H9 (cell line): ENCODE measurements around the gene COMTD1. TPM values are rescaled to one million over a fixed set of nuclear protein-coding genes. Genes with fewer than 3 reads are reported as not detected.

Experiments used
- DNase-seq: peaks from one replicate; pipeline ENCODE4 v3.0.0-alpha.2; 2017
- H2AFZ ChIP-seq: one replicate; pipeline ENCODE4 v1.6.1; 2013; ENCODE audit warnings: mild to moderate bottlenecking, low read length, control low read depth, moderate library complexity
- H2AK5ac ChIP-seq: 2 replicates; pipeline ENCODE4 v1.6.1; 2013; ENCODE audit warnings: low read length, control low read depth, mixed read lengths; ENCODE audit not compliant: insufficient read length
- H2BK120ac ChIP-seq: one replicate; pipeline ENCODE4 v1.6.1; 2013; ENCODE audit warnings: low read depth, mild to moderate bottlenecking, low read length, control low read depth, inconsistent platforms; ENCODE audit not compliant: poor library complexity, severe bottlenecking
- H2BK12ac ChIP-seq: 2 replicates; pipeline ENCODE4 v1.6.1; 2013; ENCODE audit warnings: low read length, control low read depth, mixed read lengths, low read depth; ENCODE audit not compliant: insufficient read length
- H2BK15ac ChIP-seq: 2 replicates; pipeline ENCODE4 v1.6.1; 2013; ENCODE audit warnings: low read depth, low read length, control low read depth
- H2BK20ac ChIP-seq: one replicate; pipeline ENCODE4 v1.6.1; 2013; ENCODE audit warnings: low read depth, mild to moderate bottlenecking, low read length, control low read depth, inconsistent platforms; ENCODE audit not compliant: poor library complexity, severe bottlenecking
- H2BK5ac ChIP-seq: 2 replicates; pipeline ENCODE4 v1.6.1; 2013; ENCODE audit warnings: low read length, control low read depth, mixed read lengths; ENCODE audit not compliant: insufficient read length
- H3K14ac ChIP-seq: 2 replicates; pipeline ENCODE4 v1.6.1; 2013; ENCODE audit warnings: low read length, control low read depth; ENCODE audit not compliant: insufficient read depth
- H3K18ac ChIP-seq: 2 replicates; pipeline ENCODE4 v1.6.1; 2013; ENCODE audit warnings: low read depth, mild to moderate bottlenecking, mixed read lengths, low read length, control low read depth; ENCODE audit not compliant: insufficient read length
- H3K23ac ChIP-seq: 2 replicates; pipeline ENCODE4 v1.6.1; 2013; ENCODE audit warnings: low read length, control low read depth, mixed read lengths, low read depth; ENCODE audit not compliant: insufficient read length
- H3K23me2 ChIP-seq: 2 replicates; pipeline ENCODE4 v1.6.1; 2013; ENCODE audit warnings: low read depth, mild to moderate bottlenecking, mixed read lengths, low read length, control low read depth; ENCODE audit not compliant: insufficient read length, poor library complexity, severe bottlenecking
- H3K27ac ChIP-seq: 2 replicates; pipeline ENCODE4 v1.5.1; 2013; ENCODE audit warnings: low read length, control low read depth, mixed read lengths, low read depth; ENCODE audit not compliant: insufficient read length
- H3K27me3 ChIP-seq: 2 replicates; pipeline ENCODE4 v1.6.1; 2013; ENCODE audit warnings: low read length, control low read depth, inconsistent platforms; ENCODE audit not compliant: insufficient read depth
- H3K4ac ChIP-seq: 2 replicates; pipeline ENCODE4 v1.6.1; 2013; ENCODE audit warnings: low read depth, mild to moderate bottlenecking, control low read depth, inconsistent platforms, low read length, moderate library complexity
- H3K4me1 ChIP-seq: 2 replicates; pipeline ENCODE4 v1.6.1; 2013; ENCODE audit warnings: low read length, control low read depth, inconsistent platforms; ENCODE audit not compliant: insufficient read depth
- H3K4me2 ChIP-seq: 2 replicates; pipeline ENCODE4 v1.6.1; 2013; ENCODE audit warnings: low read length, control low read depth, mixed read lengths; ENCODE audit not compliant: insufficient read length, insufficient read depth
- H3K56ac ChIP-seq: 2 replicates; pipeline ENCODE4 v1.6.1; 2013; ENCODE audit warnings: low read depth, mild to moderate bottlenecking, mixed read lengths, low read length, control low read depth; ENCODE audit not compliant: insufficient read length
- H3K79me1 ChIP-seq: 2 replicates; pipeline ENCODE4 v1.6.1; 2013; ENCODE audit warnings: low read depth, mild to moderate bottlenecking, moderate library complexity, low read length, control low read depth, inconsistent platforms; ENCODE audit not compliant: insufficient read depth, poor library complexity, severe bottlenecking
- H3K79me2 ChIP-seq: 2 replicates; pipeline ENCODE4 v1.6.1; 2013; ENCODE audit warnings: low read length, control low read depth, inconsistent platforms; ENCODE audit not compliant: insufficient read depth
- H3K9ac ChIP-seq: 2 replicates; pipeline ENCODE4 v1.6.1; 2013; ENCODE audit warnings: low read length, control low read depth, mixed read lengths; ENCODE audit not compliant: insufficient read length; ENCODE audit errors: extremely low read depth
- H3K9me3 ChIP-seq: one replicate; pipeline ENCODE4 v1.6.1; 2013; ENCODE audit warnings: low read depth, low read length, inconsistent platforms; ENCODE audit not compliant: control insufficient read depth
- H3T11ph ChIP-seq: one replicate; pipeline ENCODE4 v1.6.1; 2013; ENCODE audit warnings: mild to moderate bottlenecking, low read length, control low read depth, inconsistent platforms
- H4K20me1 ChIP-seq: one replicate; pipeline ENCODE4 v1.6.1; 2013; ENCODE audit not compliant: control insufficient read depth, insufficient read length, insufficient read depth
- H4K5ac ChIP-seq: 2 replicates; pipeline ENCODE4 v1.6.1; 2013; ENCODE audit warnings: low read depth, mild to moderate bottlenecking, mixed read lengths, low read length, control low read depth; ENCODE audit not compliant: insufficient read length
- H4K8ac ChIP-seq: replicated peaks from 2 replicates; pipeline ENCODE4 v1.6.1; 2013; ENCODE audit warnings: low read length, control low read depth, mixed read lengths, low read depth; ENCODE audit not compliant: insufficient read length
- H4K91ac ChIP-seq: 2 replicates; pipeline ENCODE4 v1.6.1; 2013; ENCODE audit warnings: low read depth, mild to moderate bottlenecking, moderate library complexity, mixed read lengths, low read length, control low read depth; ENCODE audit not compliant: insufficient read length
- H3K27ac Mint-ChIP-seq, 3 experiments: 2 replicates in 2 of 3; 3 replicates in 1 of 3; pipeline ENCODE4 v1.8.0; 2020 to 2021; ENCODE audit warnings: mixed read lengths in 3 of 3, mild to moderate bottlenecking in 1 of 3, moderate library complexity in 1 of 3
- H3K27me3 Mint-ChIP-seq: 2 replicates; pipeline ENCODE4 v1.8.0; 2021; ENCODE audit warnings: low read depth, mild to moderate bottlenecking, moderate library complexity, mixed read lengths
- H3K36me3 Mint-ChIP-seq, 3 experiments: 2 replicates in 2 of 3; 3 replicates in 1 of 3; pipeline ENCODE4 v1.8.0; 2020 to 2021; ENCODE audit warnings: low read depth in 3 of 3, mixed read lengths in 3 of 3; ENCODE audit not compliant: insufficient read depth in 1 of 3
- H3K4me1 Mint-ChIP-seq, 2 experiments: 2 replicates each; pipeline ENCODE4 v1.8.0; 2020; ENCODE audit warnings: mixed read lengths in 2 of 2
- H3K4me3 Mint-ChIP-seq, 2 experiments: 2 replicates in 1 of 2; 3 replicates in 1 of 2; pipeline ENCODE4 v1.8.0; 2020 to 2021; ENCODE audit warnings: mild to moderate bottlenecking in 2 of 2, mixed read lengths in 2 of 2, moderate library complexity in 1 of 2
- H3K9me3 Mint-ChIP-seq, 2 experiments: 2 replicates in 1 of 2; 3 replicates in 1 of 2; pipeline ENCODE4 v1.8.0; 2020; ENCODE audit warnings: mild to moderate bottlenecking in 2 of 2, mixed read lengths in 2 of 2, moderate library complexity in 1 of 2
- WGBS: extraction: QIAGEN DNeasy Blood & Tissue Kit; methylation state at CpG from one replicate; pipeline ENCODE4 v1.1.7; 2013; ENCODE audit warnings: missing lambda C conversion rate, low lambda C conversion rate, mixed read lengths; ENCODE audit not compliant: insufficient read length; ENCODE audit errors: extremely low coverage; 5-methylcytosine and 5-hydroxymethylcytosine counted together
- total RNA-seq: library from RNA; stranded (reverse); gene quantifications from 2 replicates; pipeline ENCODE4 v1.2.1, GENCODE V29; 2021
- TF ChIP-seq, protein P1 (sequence below): fragments of 200-600 bp; sonication (generic); conservative IDR thresholded peaks from 3 replicates; pipeline ENCODE4 v1.8.0; 2021; ENCODE audit warnings: antibody characterized with exemption, mild to moderate bottlenecking

Gene COMTD1
- total RNA-seq, 1 experiment from 2014 or later: 28.3 TPM

DNA sequence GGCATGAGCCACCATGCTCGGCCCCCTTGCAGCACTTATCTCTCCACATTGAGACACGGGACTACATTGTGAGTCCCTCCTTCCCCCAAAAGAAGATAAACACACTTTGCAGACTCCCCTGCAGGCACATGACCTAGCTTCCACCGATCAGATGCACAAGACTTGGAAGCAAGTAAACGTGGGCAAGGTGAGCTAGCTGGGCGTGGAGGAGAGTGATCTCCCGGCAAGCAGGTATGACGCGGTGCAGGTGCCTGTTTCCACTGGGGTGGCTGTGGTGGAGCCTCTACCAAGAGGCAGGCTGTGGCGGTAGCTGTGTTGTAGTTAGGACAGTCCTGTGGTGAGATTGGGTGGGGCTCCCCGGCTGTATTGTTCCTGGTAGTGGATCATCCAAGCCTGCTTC lies 7.7 kb upstream of the COMTD1 start:
- DNase-seq: no peak
- H3K79me1 ChIP-seq: no peaks in the 10 kb centered on the region
- no peak overlapping the region for H3K4ac ChIP-seq
- Mint-ChIP-seq H3K36me3 (no peaks in the 10 kb centered on the region), H3K27me3 (peaks cover 4% of the 10 kb centered on the region), H3K4me3 (no peak overlapping the region), H3K9me3 (no peaks in the 10 kb centered on the region), H3K4me1 (peaks cover 9 to 16% of the 10 kb centered on the region in 2 experiments), H3K27ac (no peak overlapping the region)
- no peaks in the 10 kb centered on the region for H3K79me2 ChIP-seq
- H3K56ac ChIP-seq: no peak overlapping the region
- H3K23me2 ChIP-seq: no peaks in the 10 kb centered on the region
- no peak overlapping the region for H3K23ac ChIP-seq
- H3K9ac ChIP-seq: no peak overlapping the region
- no CpG with 5 or more reads among the region's 10 CpGs for WGBS
- H3K4me2 ChIP-seq: no peak overlapping the region
- no peak overlapping the region for H4K5ac ChIP-seq
- no peak overlapping the region for H2BK120ac ChIP-seq
- H3K27me3 ChIP-seq: no peaks in the 10 kb centered on the region
- TF ChIP-seq, protein P1, sequence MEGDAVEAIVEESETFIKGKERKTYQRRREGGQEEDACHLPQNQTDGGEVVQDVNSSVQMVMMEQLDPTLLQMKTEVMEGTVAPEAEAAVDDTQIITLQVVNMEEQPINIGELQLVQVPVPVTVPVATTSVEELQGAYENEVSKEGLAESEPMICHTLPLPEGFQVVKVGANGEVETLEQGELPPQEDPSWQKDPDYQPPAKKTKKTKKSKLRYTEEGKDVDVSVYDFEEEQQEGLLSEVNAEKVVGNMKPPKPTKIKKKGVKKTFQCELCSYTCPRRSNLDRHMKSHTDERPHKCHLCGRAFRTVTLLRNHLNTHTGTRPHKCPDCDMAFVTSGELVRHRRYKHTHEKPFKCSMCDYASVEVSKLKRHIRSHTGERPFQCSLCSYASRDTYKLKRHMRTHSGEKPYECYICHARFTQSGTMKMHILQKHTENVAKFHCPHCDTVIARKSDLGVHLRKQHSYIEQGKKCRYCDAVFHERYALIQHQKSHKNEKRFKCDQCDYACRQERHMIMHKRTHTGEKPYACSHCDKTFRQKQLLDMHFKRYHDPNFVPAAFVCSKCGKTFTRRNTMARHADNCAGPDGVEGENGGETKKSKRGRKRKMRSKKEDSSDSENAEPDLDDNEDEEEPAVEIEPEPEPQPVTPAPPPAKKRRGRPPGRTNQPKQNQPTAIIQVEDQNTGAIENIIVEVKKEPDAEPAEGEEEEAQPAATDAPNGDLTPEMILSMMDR: no peak
- no peaks in the 10 kb centered on the region; the same call in 1 of the 2 replicates for H3K4me1 ChIP-seq
- H3K27ac ChIP-seq: no peak overlapping the region
- H2BK5ac ChIP-seq: no peak overlapping the region
- H2BK20ac ChIP-seq: no peak overlapping the region
- no peak overlapping the region for H3T11ph ChIP-seq
- H3K14ac ChIP-seq: no peak overlapping the region
- H2AFZ ChIP-seq: no peak overlapping the region
- no peak overlapping the region for H4K8ac ChIP-seq
- H2BK12ac ChIP-seq: no peak overlapping the region
- H3K18ac ChIP-seq: no peak overlapping the region
- H4K20me1 ChIP-seq: no peaks in the 10 kb centered on the region
- no peak overlapping the region for H4K91ac ChIP-seq
- H2BK15ac ChIP-seq: no peak overlapping the region
- no peaks in the 10 kb centered on the region for H3K9me3 ChIP-seq
- H2AK5ac ChIP-seq: no peak overlapping the region
